GM18867 (cell line): ENCODE measurements around the gene FAXDC2.

Experiments used
- ATAC-seq: cut with Tn5 transposase; IDR thresholded peaks from one replicate; pipeline ENCODE4 v1.9.1; 2021; ENCODE audit warnings: mild to moderate bottlenecking, moderate library complexity; ENCODE audit not compliant: unreplicated experiment

FAXDC2 gene

GRCh38 chr5:154802050-154802449 is 48.4 kb downstream of the FAXDC2 start:
- ATAC-seq, result no peak

- no peak for ATAC-seq
Observed at GRCh38 chr5:154801083-154801482, 49.3 kb downstream of the FAXDC2 start.

- no peak for ATAC-seq
Observed at GRCh38 chr5:154800582-154800981, 49.8 kb downstream of the FAXDC2 start.

GRCh38 chr5:154797762-154798161 is 52.6 kb downstream of the FAXDC2 start:
- no peak for ATAC-seq

- ATAC-seq, result no peak
Observed at GRCh38 chr5:154795235-154795596, 55.2 kb downstream of the FAXDC2 start.

- no peak for ATAC-seq
Observed at GRCh38 chr5:154794525-154795234, 55.7 kb downstream of the FAXDC2 start.

- no peak for ATAC-seq
Observed at GRCh38 chr5:154793599-154794524, 56.5 kb downstream of the FAXDC2 start.

GRCh38 chr5:154791535-154791934 is 58.9 kb downstream of the FAXDC2 start:
- ATAC-seq, result peak; percentile 88

GRCh38 chr5:154788212-154788611 is 62.2 kb downstream of the FAXDC2 start:
- no peak for ATAC-seq

GRCh38 chr5:154786414-154786813 is 64.0 kb downstream of the FAXDC2 start:
- ATAC-seq, result no peak

- ATAC-seq, result no peak
Observed at GRCh38 chr5:154784856-154785255, 65.5 kb downstream of the FAXDC2 start.

- ATAC-seq, result peak; percentile 80
Observed at GRCh38 chr5:154783774-154784460, 66.5 kb downstream of the FAXDC2 start.

- peak; percentile 15 for ATAC-seq
Observed at GRCh38 chr5:154782812-154783592, 67.4 kb downstream of the FAXDC2 start.

- ATAC-seq, result peak; percentile 43
Observed at GRCh38 chr5:154782326-154782725, 68.1 kb downstream of the FAXDC2 start.

- no peak for ATAC-seq
Observed at GRCh38 chr5:154780128-154780527, 70.3 kb downstream of the FAXDC2 start.

- no peak for ATAC-seq
Observed at GRCh38 chr5:154779105-154779504, 71.3 kb downstream of the FAXDC2 start.

- no peak for ATAC-seq
Observed at GRCh38 chr5:154778534-154778933, 71.9 kb downstream of the FAXDC2 start.

GRCh38 chr5:154776167-154776566 is 74.2 kb downstream of the FAXDC2 start:
- no peak for ATAC-seq

GRCh38 chr5:154773326-154773725 is 77.1 kb downstream of the FAXDC2 start:
- no peak for ATAC-seq

GRCh38 chr5:154771383-154771901 is 79.0 kb downstream of the FAXDC2 start:
- ATAC-seq, result no peak
